K562 (cell line): ENCODE results near the gene S100A1. TPM values are rescaled to one million over a fixed set of nuclear protein-coding genes. Genes with fewer than 3 reads are reported as not detected.

Experiments used
- CCAR2 ChIP-seq: fragments of 200-400 bp; formaldehyde crosslinking; IDR thresholded peaks from 2 replicates; pipeline ENCODE4 v1.6.1; 2017; ENCODE audit warnings: mild to moderate bottlenecking, low read depth, low read length
- FOXJ2 ChIP-seq: fragments of 200-800 bp; sonication (Bioruptor generic); IDR thresholded peaks from 2 replicates; pipeline ENCODE4 v1.6.1; 2016; ENCODE audit warnings: missing genetic modification characterization, missing compliant biosample characterization
- FOXK2 ChIP-seq, 2 experiments: fragments of 450-650 bp; IDR thresholded peaks in 1 of 2; conservative IDR thresholded peaks in 1 of 2; 2 replicates each; pipeline ENCODE4 v1.6.1; 2016; ENCODE audit warnings: low read depth in 2 of 2, mild to moderate bottlenecking in 1 of 2
- GTF2A2 ChIP-seq: IDR thresholded peaks from 2 replicates; pipeline ENCODE4 v1.6.1; 2016; ENCODE audit warnings: mild to moderate bottlenecking, missing genetic modification characterization, missing compliant biosample characterization
- KLF6 ChIP-seq: fragments of 250-450 bp; sonication (Bioruptor Pico); IDR thresholded peaks from 2 replicates; pipeline ENCODE4 v1.4.0; 2020; ENCODE audit warnings: mild to moderate bottlenecking, moderate library complexity, borderline replicate concordance
- NFYB ChIP-seq: IDR thresholded peaks from 2 replicates; pipeline ENCODE4 v1.6.1; 2011; ENCODE audit warnings: mild to moderate bottlenecking, moderate library complexity; ENCODE audit not compliant: insufficient read length; ENCODE audit errors: extremely low read depth
- SRSF7 ChIP-seq: fragments of 200-400 bp; formaldehyde crosslinking; optimal IDR thresholded peaks from 2 replicates; pipeline ENCODE3; 2017; ENCODE audit warnings: mild to moderate bottlenecking, low read depth, low read length
- SRSF9 ChIP-seq: fragments of 200-400 bp; formaldehyde crosslinking; IDR thresholded peaks from 2 replicates; pipeline ENCODE4 v1.6.1; 2017; ENCODE audit warnings: low read depth, low read length, borderline replicate concordance
- SUPT5H ChIP-seq: fragments of 450-650 bp; IDR thresholded peaks from 2 replicates; pipeline ENCODE4 v1.6.1; 2016
- U2AF2 ChIP-seq: fragments of 200-400 bp; formaldehyde crosslinking; optimal IDR thresholded peaks from 2 replicates; pipeline ENCODE3; 2017; ENCODE audit warnings: low read depth, mild to moderate bottlenecking, low read length
- ZNF23 ChIP-seq: fragments of 250-450 bp; sonication (Bioruptor Pico); IDR thresholded peaks from 2 replicates; pipeline ENCODE4 v1.4.0; 2020; ENCODE audit warnings: mild to moderate bottlenecking
- ZNF445 ChIP-seq: fragments of 250-450 bp; sonication (Bioruptor Pico); IDR thresholded peaks from 2 replicates; pipeline ENCODE4 v1.4.0; 2020; ENCODE audit warnings: low read depth, mild to moderate bottlenecking, moderate library complexity
- polyA plus RNA-seq, 8 experiments: library from polyadenylated mRNA; depleted of rRNA in 4 of 8; stranded (reverse) in 5 of 8; unstranded in 3 of 8; fragments of >200 nt; fragmentation: Nextera tagmentation in 2 of 8; fragmentation: Illumina TruSeq in 1 of 8; extraction: Ambion mirVana in 2 of 8; extraction: Trizol in 1 of 8; gene quantifications; 2 replicates each; pipeline versions ENCODE4 v1.2.1 to v1.2.3, GENCODE V29; 2011 to 2014; ENCODE audit warnings: inconsistent platforms in 1 of 8, missing spikeins in 1 of 8
- total RNA-seq, 7 experiments: library from RNA; depleted of rRNA in 6 of 7; stranded (reverse); fragments of >200 nt in 6 of 7; fragmentation: Illumina TruSeq in 2 of 7; extraction: Trizol in 2 of 7; gene quantifications; 2 replicates each; pipeline versions ENCODE4 v1.2.1 to v1.2.3, GENCODE V29; 2011 to 2021; ENCODE audit warnings: low replicate concordance in 1 of 7
- TF ChIP-seq, protein P1 (sequence below): fragments of 450-650 bp; IDR thresholded peaks from 2 replicates; pipeline ENCODE4 v1.6.1; 2016; ENCODE audit warnings: low read depth, mild to moderate bottlenecking, moderate library complexity
- TF ChIP-seq, protein P2 (sequence below): fragments of 450-650 bp; formaldehyde crosslinking; IDR thresholded peaks from 2 replicates; pipeline ENCODE4 v1.4.0; 2020; ENCODE audit warnings: mild to moderate bottlenecking
- TF ChIP-seq, protein P3 (sequence below): fragments of 250-450 bp; sonication (Bioruptor Pico); IDR thresholded peaks from 2 replicates; pipeline ENCODE4 v1.5.0; 2021; ENCODE audit warnings: mild to moderate bottlenecking, borderline replicate concordance
- TF ChIP-seq, protein P4 (sequence below): fragments of 250-450 bp; sonication (Bioruptor Pico); IDR thresholded peaks from 2 replicates; pipeline ENCODE4 v1.4.0; 2020; ENCODE audit warnings: mild to moderate bottlenecking, moderate library complexity
- TF ChIP-seq, protein P5 (sequence below): sonication (generic); formaldehyde crosslinking; IDR thresholded peaks from 2 replicates; pipeline ENCODE4 v1.8.0; 2023; ENCODE audit warnings: mild to moderate bottlenecking, missing genetic modification reagents

The S100A1 gene
- total and polyA plus RNA-seq, 9 of the 15 experiments (the other 6 are each of a cell fraction or from before 2014, with no cell fraction given): 0.44 to 30.1 (median 12.7) TPM

DNA sequence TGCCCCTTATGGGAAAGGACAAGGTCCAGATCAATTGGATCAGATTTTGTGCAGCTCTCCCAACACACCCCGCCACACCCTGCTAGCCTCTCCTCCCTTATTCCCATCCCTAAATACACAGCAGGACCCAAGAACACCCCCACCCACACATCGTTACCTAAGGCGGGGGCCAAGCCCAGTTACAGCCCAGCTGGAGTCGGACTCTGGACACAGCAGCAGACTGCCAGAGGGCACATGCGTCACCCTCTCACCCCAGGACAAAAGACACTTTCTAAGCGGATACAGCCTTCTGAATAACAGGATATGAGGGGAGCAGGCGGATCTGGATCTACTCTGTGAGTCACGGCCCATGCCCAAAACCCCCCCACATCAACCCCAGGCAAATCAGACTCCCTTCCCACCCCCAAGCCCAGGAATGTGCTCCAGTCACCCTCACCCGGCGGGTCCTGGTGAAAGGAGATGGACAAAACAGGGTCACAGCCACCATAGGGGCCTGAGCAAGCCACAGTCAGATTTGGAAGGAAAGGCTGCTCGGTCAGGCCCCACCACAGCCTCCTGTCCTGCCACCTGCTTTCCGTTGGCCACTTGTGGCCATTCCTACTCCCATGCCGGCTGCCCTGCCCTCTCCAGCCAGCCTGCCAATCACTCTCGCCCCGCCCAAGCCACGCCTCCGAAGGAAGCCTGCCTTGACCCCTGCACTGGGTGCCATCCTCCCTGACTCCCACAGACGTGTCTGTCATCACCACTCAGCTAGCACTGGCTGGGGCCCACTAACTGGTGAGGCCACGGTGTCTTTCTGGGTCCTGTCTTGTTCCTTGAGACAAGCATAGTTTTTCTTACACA is 19.3 kb upstream of the S100A1 start (continued):
- TF ChIP-seq KLF6 (no peak), SRSF7 (no peak), ZNF23 (no peak), SRSF9 (no peak), NFYB (no peak), FOXK2 (conservative IDR thresholded peaks at IDR 0.05 in 1 of 2, IDR thresholded peaks at IDR 0.05 in 1 of 2; ENCODE audit: low read depth in 2 of 2) (no peak), GTF2A2 (tag) (no peak), CCAR2 (no peak), FOXJ2 (tag) (no peak), ZNF445 (CRISPR knock-in tag) (no peak), SUPT5H (0 out of 2 replicates have a peak, but pooled peaks have one; percentile 39), U2AF2 (no peak)
- TF ChIP-seq, protein P1, sequence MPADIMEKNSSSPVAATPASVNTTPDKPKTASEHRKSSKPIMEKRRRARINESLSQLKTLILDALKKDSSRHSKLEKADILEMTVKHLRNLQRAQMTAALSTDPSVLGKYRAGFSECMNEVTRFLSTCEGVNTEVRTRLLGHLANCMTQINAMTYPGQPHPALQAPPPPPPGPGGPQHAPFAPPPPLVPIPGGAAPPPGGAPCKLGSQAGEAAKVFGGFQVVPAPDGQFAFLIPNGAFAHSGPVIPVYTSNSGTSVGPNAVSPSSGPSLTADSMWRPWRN: no peak
- TF ChIP-seq, protein P2, sequence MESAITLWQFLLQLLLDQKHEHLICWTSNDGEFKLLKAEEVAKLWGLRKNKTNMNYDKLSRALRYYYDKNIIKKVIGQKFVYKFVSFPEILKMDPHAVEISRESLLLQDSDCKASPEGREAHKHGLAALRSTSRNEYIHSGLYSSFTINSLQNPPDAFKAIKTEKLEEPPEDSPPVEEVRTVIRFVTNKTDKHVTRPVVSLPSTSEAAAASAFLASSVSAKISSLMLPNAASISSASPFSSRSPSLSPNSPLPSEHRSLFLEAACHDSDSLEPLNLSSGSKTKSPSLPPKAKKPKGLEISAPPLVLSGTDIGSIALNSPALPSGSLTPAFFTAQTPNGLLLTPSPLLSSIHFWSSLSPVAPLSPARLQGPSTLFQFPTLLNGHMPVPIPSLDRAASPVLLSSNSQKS: no peak
- TF ChIP-seq, protein P3, sequence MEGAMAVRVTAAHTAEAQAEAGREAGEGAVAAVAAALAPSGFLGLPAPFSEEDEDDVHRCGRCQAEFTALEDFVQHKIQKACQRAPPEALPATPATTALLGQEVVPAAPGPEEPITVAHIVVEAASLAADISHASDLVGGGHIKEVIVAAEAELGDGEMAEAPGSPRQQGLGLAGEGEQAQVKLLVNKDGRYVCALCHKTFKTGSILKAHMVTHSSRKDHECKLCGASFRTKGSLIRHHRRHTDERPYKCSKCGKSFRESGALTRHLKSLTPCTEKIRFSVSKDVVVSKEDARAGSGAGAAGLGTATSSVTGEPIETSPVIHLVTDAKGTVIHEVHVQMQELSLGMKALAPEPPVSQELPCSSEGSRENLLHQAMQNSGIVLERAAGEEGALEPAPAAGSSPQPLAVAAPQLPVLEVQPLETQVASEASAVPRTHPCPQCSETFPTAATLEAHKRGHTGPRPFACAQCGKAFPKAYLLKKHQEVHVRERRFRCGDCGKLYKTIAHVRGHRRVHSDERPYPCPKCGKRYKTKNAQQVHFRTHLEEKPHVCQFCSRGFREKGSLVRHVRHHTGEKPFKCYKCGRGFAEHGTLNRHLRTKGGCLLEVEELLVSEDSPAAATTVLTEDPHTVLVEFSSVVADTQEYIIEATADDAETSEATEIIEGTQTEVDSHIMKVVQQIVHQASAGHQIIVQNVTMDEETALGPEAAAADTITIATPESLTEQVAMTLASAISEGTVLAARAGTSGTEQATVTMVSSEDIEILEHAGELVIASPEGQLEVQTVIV (CRISPR knock-in tag): no peak
- TF ChIP-seq, protein P4, sequence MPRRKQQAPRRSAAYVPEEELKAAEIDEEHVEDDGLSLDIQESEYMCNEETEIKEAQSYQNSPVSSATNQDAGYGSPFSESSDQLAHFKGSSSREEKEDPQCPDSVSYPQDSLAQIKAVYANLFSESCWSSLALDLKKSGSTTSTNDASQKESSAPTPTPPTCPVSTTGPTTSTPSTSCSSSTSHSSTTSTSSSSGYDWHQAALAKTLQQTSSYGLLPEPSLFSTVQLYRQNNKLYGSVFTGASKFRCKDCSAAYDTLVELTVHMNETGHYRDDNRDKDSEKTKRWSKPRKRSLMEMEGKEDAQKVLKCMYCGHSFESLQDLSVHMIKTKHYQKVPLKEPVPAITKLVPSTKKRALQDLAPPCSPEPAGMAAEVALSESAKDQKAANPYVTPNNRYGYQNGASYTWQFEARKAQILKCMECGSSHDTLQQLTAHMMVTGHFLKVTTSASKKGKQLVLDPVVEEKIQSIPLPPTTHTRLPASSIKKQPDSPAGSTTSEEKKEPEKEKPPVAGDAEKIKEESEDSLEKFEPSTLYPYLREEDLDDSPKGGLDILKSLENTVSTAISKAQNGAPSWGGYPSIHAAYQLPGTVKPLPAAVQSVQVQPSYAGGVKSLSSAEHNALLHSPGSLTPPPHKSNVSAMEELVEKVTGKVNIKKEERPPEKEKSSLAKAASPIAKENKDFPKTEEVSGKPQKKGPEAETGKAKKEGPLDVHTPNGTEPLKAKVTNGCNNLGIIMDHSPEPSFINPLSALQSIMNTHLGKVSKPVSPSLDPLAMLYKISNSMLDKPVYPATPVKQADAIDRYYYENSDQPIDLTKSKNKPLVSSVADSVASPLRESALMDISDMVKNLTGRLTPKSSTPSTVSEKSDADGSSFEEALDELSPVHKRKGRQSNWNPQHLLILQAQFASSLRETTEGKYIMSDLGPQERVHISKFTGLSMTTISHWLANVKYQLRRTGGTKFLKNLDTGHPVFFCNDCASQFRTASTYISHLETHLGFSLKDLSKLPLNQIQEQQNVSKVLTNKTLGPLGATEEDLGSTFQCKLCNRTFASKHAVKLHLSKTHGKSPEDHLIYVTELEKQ (CRISPR knock-in tag): no peak
- TF ChIP-seq, protein P5, sequence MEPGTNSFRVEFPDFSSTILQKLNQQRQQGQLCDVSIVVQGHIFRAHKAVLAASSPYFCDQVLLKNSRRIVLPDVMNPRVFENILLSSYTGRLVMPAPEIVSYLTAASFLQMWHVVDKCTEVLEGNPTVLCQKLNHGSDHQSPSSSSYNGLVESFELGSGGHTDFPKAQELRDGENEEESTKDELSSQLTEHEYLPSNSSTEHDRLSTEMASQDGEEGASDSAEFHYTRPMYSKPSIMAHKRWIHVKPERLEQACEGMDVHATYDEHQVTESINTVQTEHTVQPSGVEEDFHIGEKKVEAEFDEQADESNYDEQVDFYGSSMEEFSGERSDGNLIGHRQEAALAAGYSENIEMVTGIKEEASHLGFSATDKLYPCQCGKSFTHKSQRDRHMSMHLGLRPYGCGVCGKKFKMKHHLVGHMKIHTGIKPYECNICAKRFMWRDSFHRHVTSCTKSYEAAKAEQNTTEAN (CRISPR knock-in tag): no peak
